Mesenchymal stem cell (in vitro differentiated cells and primary cell): ENCODE measurements around the gene CCND3.
A peak's percentile ranks its signal among the peaks of the same experiment; 100 is the strongest.

ENCODE experiments used
- DNase-seq: peaks from one replicate; pipeline ENCODE4 v3.0.0-alpha.2; 2013
- H2AFZ ChIP-seq: one replicate; pipeline ENCODE4 v1.6.1; 2013; ENCODE audit warnings: low read depth, mild to moderate bottlenecking, control low read depth, inconsistent platforms, low read length, moderate library complexity
- H2AK5ac ChIP-seq: 2 replicates; pipeline ENCODE4 v1.6.1; 2013; ENCODE audit warnings: low read length, moderate library complexity, mild to moderate bottlenecking, inconsistent platforms; ENCODE audit not compliant: severe bottlenecking
- H2BK120ac ChIP-seq: one replicate; pipeline ENCODE4 v1.6.1; 2013; ENCODE audit warnings: low read depth, mild to moderate bottlenecking, inconsistent platforms, low read length, moderate library complexity
- H2BK12ac ChIP-seq, 2 experiments: one replicate each; pipeline ENCODE4 v1.6.1; 2013; ENCODE audit warnings: inconsistent platforms in 2 of 2, low read length in 2 of 2, mild to moderate bottlenecking in 2 of 2, moderate library complexity in 2 of 2, control low read depth in 1 of 2
- H2BK15ac ChIP-seq: one replicate; pipeline ENCODE4 v1.6.1; 2013; ENCODE audit warnings: mild to moderate bottlenecking, low read depth, inconsistent platforms; ENCODE audit not compliant: poor library complexity, severe bottlenecking
- H2BK5ac ChIP-seq: 2 replicates; pipeline ENCODE4 v1.6.1; 2013; ENCODE audit warnings: low read depth, mild to moderate bottlenecking, low read length, control low read depth, inconsistent platforms; ENCODE audit not compliant: poor library complexity, severe bottlenecking
- H3K14ac ChIP-seq, 2 experiments: one replicate each; pipeline ENCODE4 v1.6.1; 2013; ENCODE audit warnings: inconsistent platforms in 2 of 2, low read length in 2 of 2, control low read depth in 1 of 2, mild to moderate bottlenecking in 1 of 2, moderate library complexity in 1 of 2
- H3K18ac ChIP-seq, 2 experiments: one replicate each; pipeline ENCODE4 v1.6.1; 2013; ENCODE audit warnings: inconsistent platforms in 2 of 2, low read length in 2 of 2, control low read depth in 1 of 2, low read depth in 1 of 2, mild to moderate bottlenecking in 1 of 2
- H3K23ac ChIP-seq, 2 experiments: one replicate each; pipeline ENCODE4 v1.6.1; 2013; ENCODE audit warnings: inconsistent platforms in 2 of 2, low read length in 2 of 2, mild to moderate bottlenecking in 2 of 2, moderate library complexity in 2 of 2, control low read depth in 1 of 2
- H3K27ac ChIP-seq: 2 replicates; pipeline ENCODE4 v1.5.1; 2013; ENCODE audit warnings: mild to moderate bottlenecking, moderate library complexity, low read length, control low read depth, inconsistent platforms; ENCODE audit not compliant: poor library complexity, severe bottlenecking
- H3K27me3 ChIP-seq, 2 experiments: 2 replicates each; pipeline versions ENCODE4 v1.6.1 to v1.7.0; 2013; ENCODE audit warnings: low read length in 2 of 2, mild to moderate bottlenecking in 2 of 2, moderate library complexity in 2 of 2, control low read depth in 1 of 2, inconsistent platforms in 1 of 2; ENCODE audit not compliant: control insufficient read depth in 1 of 2, insufficient read depth in 1 of 2
- H3K36me3 ChIP-seq, 2 experiments: 2 replicates each; pipeline versions ENCODE4 v1.6.1 to v1.7.0; 2013; ENCODE audit warnings: low read length in 2 of 2, control low read depth in 1 of 2, inconsistent platforms in 1 of 2, low read depth in 1 of 2, mild to moderate bottlenecking in 1 of 2; ENCODE audit not compliant: insufficient read depth in 2 of 2, control insufficient read depth in 1 of 2
- H3K4ac ChIP-seq, 2 experiments: one replicate each; pipeline ENCODE4 v1.6.1; 2013; ENCODE audit warnings: inconsistent platforms in 2 of 2, low read length in 2 of 2, mild to moderate bottlenecking in 2 of 2, moderate library complexity in 2 of 2, control low read depth in 1 of 2, low read depth in 1 of 2
- H3K4me1 ChIP-seq: 2 replicates; pipeline ENCODE4 v1.6.1; 2013; ENCODE audit warnings: low read depth, low read length, control low read depth; ENCODE audit not compliant: control insufficient read depth, insufficient read depth
- H3K4me2 ChIP-seq: 2 replicates; pipeline ENCODE4 v1.6.1; 2013; ENCODE audit warnings: low read length, mild to moderate bottlenecking, inconsistent platforms; ENCODE audit not compliant: poor library complexity, severe bottlenecking
- H3K4me3 ChIP-seq, 2 experiments: 2 replicates each; pipeline versions ENCODE4 v1.5.1 to v1.7.0; 2013; ENCODE audit warnings: low read length in 2 of 2, mild to moderate bottlenecking in 2 of 2, control low read depth in 1 of 2, low read depth in 1 of 2; ENCODE audit not compliant: insufficient read depth in 1 of 2
- H3K79me1 ChIP-seq: replicated peaks from 2 replicates; pipeline ENCODE4 v1.6.1; 2013; ENCODE audit warnings: mild to moderate bottlenecking, control low read depth, low read length, inconsistent platforms; ENCODE audit not compliant: poor library complexity, severe bottlenecking
- H3K9ac ChIP-seq: 2 replicates; pipeline ENCODE4 v1.7.0; 2013; ENCODE audit warnings: mild to moderate bottlenecking, low read length, moderate library complexity
- H3K9me3 ChIP-seq: 2 replicates; pipeline ENCODE4 v1.7.0; 2013; ENCODE audit warnings: mild to moderate bottlenecking, low read length; ENCODE audit not compliant: control insufficient read depth
- H4K8ac ChIP-seq: one replicate; pipeline ENCODE4 v1.6.1; 2013; ENCODE audit warnings: inconsistent platforms, mild to moderate bottlenecking, low read length, moderate library complexity
- H4K91ac ChIP-seq: one replicate; pipeline ENCODE4 v1.6.1; 2013; ENCODE audit warnings: mild to moderate bottlenecking, low read length, inconsistent platforms
- WGBS: methylation state at CpG from one replicate; pipeline ENCODE4 v1.1.7; 2013; ENCODE audit warnings: mixed read lengths; 5-methylcytosine and 5-hydroxymethylcytosine counted together

Gene CCND3

DNA sequence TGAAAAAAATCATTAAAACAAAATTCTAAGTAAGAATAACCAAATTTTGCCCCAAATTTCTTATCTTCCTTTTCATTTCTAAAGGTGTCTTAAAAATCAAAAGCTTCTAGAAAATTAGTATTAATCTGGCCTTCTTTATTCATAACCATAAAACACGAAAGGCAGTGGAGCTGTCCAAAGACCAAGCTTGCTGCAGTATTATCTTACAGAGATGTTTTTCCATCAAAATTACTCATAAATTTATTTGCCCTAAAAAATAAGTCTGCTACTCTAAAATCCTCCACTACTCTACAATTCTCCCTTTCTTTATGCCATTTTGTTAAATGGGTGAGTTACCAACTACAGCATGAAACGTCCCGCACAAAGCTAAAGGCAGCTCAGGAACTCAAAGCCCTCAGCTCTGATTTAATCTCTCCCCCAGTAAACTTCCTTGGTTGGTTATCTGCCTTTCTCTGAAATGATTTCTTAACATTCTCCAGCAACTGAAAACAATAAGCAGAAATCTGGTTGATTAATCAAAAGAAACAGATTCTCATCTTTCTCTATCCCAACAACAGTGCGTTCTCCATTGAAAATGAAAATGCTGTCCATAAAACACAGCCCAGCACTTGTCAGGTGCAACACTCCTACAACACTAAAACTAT lies 48.6 kb downstream of the CCND3 start:
- Histone ChIP-seq H2BK15ac (no peak overlapping the region), H2BK5ac (no peak overlapping the region), H3K14ac (no peak overlapping the region), H3K79me1 (peaks cover 15% of the 10 kb centered on the region), H3K4me2 (no peak overlapping the region), H3K23ac (no peak overlapping the region), H2AK5ac (no peak overlapping the region), H3K4me3 (no peak overlapping the region), H3K9me3 (no peaks in the 10 kb centered on the region), H3K18ac (no peak overlapping the region), H3K27me3 (no peaks in the 10 kb centered on the region), H3K4ac (no peak overlapping the region), H2BK120ac (no peak overlapping the region), H3K9ac (no peak overlapping the region), H2BK12ac (no peak overlapping the region), H3K27ac (no peak overlapping the region), H4K91ac (no peak overlapping the region), H3K4me1 (peaks cover 3% of the 10 kb centered on the region), H2AFZ (no peak overlapping the region), H4K8ac (no peak overlapping the region), H3K36me3 (no peaks in the 10 kb centered on the region)
- DNase-seq, result no peak
- WGBS, result 74% methylated on average over 4 of the region's 4 CpGs

DNA sequence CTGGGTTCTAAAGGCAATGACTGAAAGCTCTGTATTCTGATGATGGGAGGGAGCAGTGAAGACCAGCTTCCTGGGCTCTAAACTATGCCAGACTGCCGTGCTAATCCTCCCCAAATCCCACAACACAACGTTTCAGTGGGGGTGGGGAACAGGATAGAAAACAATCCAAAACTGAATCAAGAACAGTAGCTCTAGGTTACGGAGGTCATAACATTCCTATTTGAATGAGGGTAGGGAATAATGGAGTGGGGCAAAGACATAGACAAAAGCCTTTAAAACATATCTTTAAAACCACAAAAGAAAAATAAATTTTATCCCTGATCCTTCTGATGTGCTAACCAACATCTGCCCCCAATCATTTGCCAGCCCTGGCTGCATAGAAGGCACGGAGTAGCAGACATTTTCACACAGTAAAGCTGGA lies 54.3 kb downstream of the CCND3 start:
- Histone ChIP-seq H3K27ac (no peak overlapping the region), H3K4ac (no peak overlapping the region), H3K18ac (no peak overlapping the region), H3K9me3 (no peaks in the 10 kb centered on the region), H3K4me2 (no peak overlapping the region), H2BK12ac (no peak overlapping the region), H2AK5ac (peak overlapping the region; percentile 59), H3K14ac (no peak overlapping the region), H3K4me1 (no peaks in the 10 kb centered on the region), H2BK120ac (no peak overlapping the region), H3K79me1 (peaks cover 16% of the 10 kb centered on the region), H3K23ac (no peak overlapping the region), H2BK15ac (no peak overlapping the region), H2AFZ (no peak overlapping the region), H3K27me3 (no peaks in the 10 kb centered on the region), H4K91ac (no peak overlapping the region), H4K8ac (no peak overlapping the region), H3K9ac (no peak overlapping the region), H2BK5ac (no peak overlapping the region), H3K4me3 (no peak overlapping the region), H3K36me3 (peaks cover 0 to 4% of the 10 kb centered on the region in 2 experiments)
- DNase-seq, result no peak
- whole genome bisulfite sequencing, result 83% methylated on average over 1 of the region's 4 CpGs

DNA sequence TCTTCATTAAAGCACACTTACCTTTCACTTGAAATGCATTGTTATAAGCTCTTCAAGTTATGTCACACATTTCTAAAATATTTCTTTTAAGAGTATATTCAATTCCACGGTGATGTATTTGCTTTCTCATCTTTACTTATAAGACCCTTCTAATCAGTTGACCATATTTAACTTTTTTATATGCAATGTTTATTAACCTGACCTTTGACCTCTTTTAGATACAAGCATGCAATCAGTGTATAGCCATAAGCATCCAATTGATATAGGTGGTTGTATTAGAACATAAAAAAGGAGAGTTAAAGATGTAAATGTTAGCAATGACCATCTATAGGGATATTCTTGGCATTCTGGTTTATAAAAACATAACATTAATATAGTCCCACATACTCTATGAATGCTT lies 55.7 kb downstream of the CCND3 start:
- Histone ChIP-seq H3K18ac (no peak overlapping the region), H3K4me3 (no peak overlapping the region), H4K91ac (no peak overlapping the region), H3K9ac (no peak overlapping the region), H3K36me3 (peaks cover 0 to 4% of the 10 kb centered on the region in 2 experiments), H3K4me1 (no peaks in the 10 kb centered on the region), H2AK5ac (no peak overlapping the region), H3K4ac (no peak overlapping the region), H2BK15ac (no peak overlapping the region), H2AFZ (no peak overlapping the region), H3K9me3 (no peaks in the 10 kb centered on the region), H3K14ac (no peak overlapping the region), H2BK120ac (no peak overlapping the region), H3K27me3 (no peaks in the 10 kb centered on the region), H3K27ac (no peak overlapping the region), H2BK12ac (no peak overlapping the region), H3K23ac (no peak overlapping the region), H3K79me1 (peaks cover 15% of the 10 kb centered on the region), H2BK5ac (no peak overlapping the region), H3K4me2 (no peak overlapping the region), H4K8ac (no peak overlapping the region)
- WGBS, result no CpG with 5 or more reads among the region's 1 CpG
- no peak for DNase-seq

DNA sequence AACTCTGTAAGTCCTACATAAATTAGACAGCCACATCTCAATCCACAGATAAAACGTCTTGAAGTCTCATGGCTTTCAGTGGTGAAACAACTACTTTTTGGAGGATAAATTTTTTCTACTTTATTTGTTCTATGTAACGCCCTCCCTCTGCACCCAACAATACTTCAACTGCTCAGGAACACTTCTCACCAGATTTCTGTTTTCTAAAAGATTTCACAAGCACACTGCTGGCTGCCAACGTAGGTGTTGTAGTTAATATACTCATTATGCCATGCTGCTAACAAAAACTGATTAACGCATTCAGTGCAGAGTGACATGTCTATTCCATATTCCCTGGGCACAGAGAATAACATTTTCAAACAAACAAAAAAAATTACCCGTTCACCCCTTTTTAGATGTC lies 56.7 kb downstream of the CCND3 start:
- H3K79me1 ChIP-seq, result peaks cover 15% of the 10 kb centered on the region
- no peaks in the 10 kb centered on the region for H3K4me1 ChIP-seq
- no peak overlapping the region for H2BK15ac ChIP-seq
- no peak overlapping the region for H2BK5ac ChIP-seq
- no peaks in the 10 kb centered on the region for H3K9me3 ChIP-seq
- H3K4me2 ChIP-seq, result no peak overlapping the region
- no peak overlapping the region for H3K18ac ChIP-seq
- H2AK5ac ChIP-seq, result no peak overlapping the region
- H3K9ac ChIP-seq, result no peak overlapping the region
- no peak overlapping the region for H2AFZ ChIP-seq
- H4K91ac ChIP-seq, result no peak overlapping the region
- no peak overlapping the region for H3K4me3 ChIP-seq
- 81% methylated on average over 2 of the region's 5 CpGs for WGBS
- H4K8ac ChIP-seq, result no peak overlapping the region
- H3K4ac ChIP-seq, result no peak overlapping the region
- peaks cover 0 to 4% of the 10 kb centered on the region in 2 experiments for H3K36me3 ChIP-seq
- DNase-seq, result no peak
- no peak overlapping the region for H2BK120ac ChIP-seq
- H3K23ac ChIP-seq, result no peak overlapping the region
- H3K27ac ChIP-seq, result no peak overlapping the region
- no peaks in the 10 kb centered on the region for H3K27me3 ChIP-seq
- no peak overlapping the region for H3K14ac ChIP-seq
- H2BK12ac ChIP-seq, result no peak overlapping the region
